H9 (cell line): ENCODE data around the gene RAB31. TPM values are rescaled to one million over a fixed set of nuclear protein-coding genes. Genes with fewer than 3 reads are reported as not detected.

Source experiments
- DNase-seq: peaks from one replicate; pipeline ENCODE4 v3.0.0-alpha.2; 2017
- H2AFZ ChIP-seq: one replicate; pipeline ENCODE4 v1.6.1; 2013; ENCODE audit warnings: mild to moderate bottlenecking, low read length, control low read depth, moderate library complexity
- H2AK5ac ChIP-seq: 2 replicates; pipeline ENCODE4 v1.6.1; 2013; ENCODE audit warnings: low read length, control low read depth, mixed read lengths; ENCODE audit not compliant: insufficient read length
- H2BK120ac ChIP-seq: one replicate; pipeline ENCODE4 v1.6.1; 2013; ENCODE audit warnings: low read depth, mild to moderate bottlenecking, low read length, control low read depth, inconsistent platforms; ENCODE audit not compliant: poor library complexity, severe bottlenecking
- H2BK12ac ChIP-seq: 2 replicates; pipeline ENCODE4 v1.6.1; 2013; ENCODE audit warnings: low read length, control low read depth, mixed read lengths, low read depth; ENCODE audit not compliant: insufficient read length
- H2BK15ac ChIP-seq: 2 replicates; pipeline ENCODE4 v1.6.1; 2013; ENCODE audit warnings: low read depth, low read length, control low read depth
- H2BK20ac ChIP-seq: one replicate; pipeline ENCODE4 v1.6.1; 2013; ENCODE audit warnings: low read depth, mild to moderate bottlenecking, low read length, control low read depth, inconsistent platforms; ENCODE audit not compliant: poor library complexity, severe bottlenecking
- H2BK5ac ChIP-seq: 2 replicates; pipeline ENCODE4 v1.6.1; 2013; ENCODE audit warnings: low read length, control low read depth, mixed read lengths; ENCODE audit not compliant: insufficient read length
- H3K14ac ChIP-seq: 2 replicates; pipeline ENCODE4 v1.6.1; 2013; ENCODE audit warnings: low read length, control low read depth; ENCODE audit not compliant: insufficient read depth
- H3K18ac ChIP-seq: 2 replicates; pipeline ENCODE4 v1.6.1; 2013; ENCODE audit warnings: low read depth, mild to moderate bottlenecking, mixed read lengths, low read length, control low read depth; ENCODE audit not compliant: insufficient read length
- H3K23ac ChIP-seq: 2 replicates; pipeline ENCODE4 v1.6.1; 2013; ENCODE audit warnings: low read length, control low read depth, mixed read lengths, low read depth; ENCODE audit not compliant: insufficient read length
- H3K23me2 ChIP-seq: 2 replicates; pipeline ENCODE4 v1.6.1; 2013; ENCODE audit warnings: low read depth, mild to moderate bottlenecking, mixed read lengths, low read length, control low read depth; ENCODE audit not compliant: insufficient read length, poor library complexity, severe bottlenecking
- H3K27ac ChIP-seq: 2 replicates; pipeline ENCODE4 v1.5.1; 2013; ENCODE audit warnings: low read length, control low read depth, mixed read lengths, low read depth; ENCODE audit not compliant: insufficient read length
- H3K27me3 ChIP-seq: 2 replicates; pipeline ENCODE4 v1.6.1; 2013; ENCODE audit warnings: low read length, control low read depth, inconsistent platforms; ENCODE audit not compliant: insufficient read depth
- H3K4ac ChIP-seq: 2 replicates; pipeline ENCODE4 v1.6.1; 2013; ENCODE audit warnings: low read depth, mild to moderate bottlenecking, control low read depth, inconsistent platforms, low read length, moderate library complexity
- H3K4me1 ChIP-seq: 2 replicates; pipeline ENCODE4 v1.6.1; 2013; ENCODE audit warnings: low read length, control low read depth, inconsistent platforms; ENCODE audit not compliant: insufficient read depth
- H3K4me2 ChIP-seq: 2 replicates; pipeline ENCODE4 v1.6.1; 2013; ENCODE audit warnings: low read length, control low read depth, mixed read lengths; ENCODE audit not compliant: insufficient read length, insufficient read depth
- H3K56ac ChIP-seq: 2 replicates; pipeline ENCODE4 v1.6.1; 2013; ENCODE audit warnings: low read depth, mild to moderate bottlenecking, mixed read lengths, low read length, control low read depth; ENCODE audit not compliant: insufficient read length
- H3K79me1 ChIP-seq: 2 replicates; pipeline ENCODE4 v1.6.1; 2013; ENCODE audit warnings: low read depth, mild to moderate bottlenecking, moderate library complexity, low read length, control low read depth, inconsistent platforms; ENCODE audit not compliant: insufficient read depth, poor library complexity, severe bottlenecking
- H3K79me2 ChIP-seq: 2 replicates; pipeline ENCODE4 v1.6.1; 2013; ENCODE audit warnings: low read length, control low read depth, inconsistent platforms; ENCODE audit not compliant: insufficient read depth
- H3K9ac ChIP-seq: 2 replicates; pipeline ENCODE4 v1.6.1; 2013; ENCODE audit warnings: low read length, control low read depth, mixed read lengths; ENCODE audit not compliant: insufficient read length; ENCODE audit errors: extremely low read depth
- H3K9me3 ChIP-seq: one replicate; pipeline ENCODE4 v1.6.1; 2013; ENCODE audit warnings: low read depth, low read length, inconsistent platforms; ENCODE audit not compliant: control insufficient read depth
- H3T11ph ChIP-seq: one replicate; pipeline ENCODE4 v1.6.1; 2013; ENCODE audit warnings: mild to moderate bottlenecking, low read length, control low read depth, inconsistent platforms
- H4K20me1 ChIP-seq: one replicate; pipeline ENCODE4 v1.6.1; 2013; ENCODE audit not compliant: control insufficient read depth, insufficient read length, insufficient read depth
- H4K5ac ChIP-seq: 2 replicates; pipeline ENCODE4 v1.6.1; 2013; ENCODE audit warnings: low read depth, mild to moderate bottlenecking, mixed read lengths, low read length, control low read depth; ENCODE audit not compliant: insufficient read length
- H4K8ac ChIP-seq: replicated peaks from 2 replicates; pipeline ENCODE4 v1.6.1; 2013; ENCODE audit warnings: low read length, control low read depth, mixed read lengths, low read depth; ENCODE audit not compliant: insufficient read length
- H4K91ac ChIP-seq: 2 replicates; pipeline ENCODE4 v1.6.1; 2013; ENCODE audit warnings: low read depth, mild to moderate bottlenecking, moderate library complexity, mixed read lengths, low read length, control low read depth; ENCODE audit not compliant: insufficient read length
- H3K27ac Mint-ChIP-seq, 3 experiments: 2 replicates in 2 of 3; 3 replicates in 1 of 3; pipeline ENCODE4 v1.8.0; 2020 to 2021; ENCODE audit warnings: mixed read lengths in 3 of 3, mild to moderate bottlenecking in 1 of 3, moderate library complexity in 1 of 3
- H3K27me3 Mint-ChIP-seq: 2 replicates; pipeline ENCODE4 v1.8.0; 2021; ENCODE audit warnings: low read depth, mild to moderate bottlenecking, moderate library complexity, mixed read lengths
- H3K36me3 Mint-ChIP-seq, 3 experiments: 2 replicates in 2 of 3; 3 replicates in 1 of 3; pipeline ENCODE4 v1.8.0; 2020 to 2021; ENCODE audit warnings: low read depth in 3 of 3, mixed read lengths in 3 of 3; ENCODE audit not compliant: insufficient read depth in 1 of 3
- H3K4me1 Mint-ChIP-seq, 2 experiments: 2 replicates each; pipeline ENCODE4 v1.8.0; 2020; ENCODE audit warnings: mixed read lengths in 2 of 2
- H3K4me3 Mint-ChIP-seq, 2 experiments: 2 replicates in 1 of 2; 3 replicates in 1 of 2; pipeline ENCODE4 v1.8.0; 2020 to 2021; ENCODE audit warnings: mild to moderate bottlenecking in 2 of 2, mixed read lengths in 2 of 2, moderate library complexity in 1 of 2
- H3K9me3 Mint-ChIP-seq, 2 experiments: 2 replicates in 1 of 2; 3 replicates in 1 of 2; pipeline ENCODE4 v1.8.0; 2020; ENCODE audit warnings: mild to moderate bottlenecking in 2 of 2, mixed read lengths in 2 of 2, moderate library complexity in 1 of 2
- WGBS: extraction: QIAGEN DNeasy Blood & Tissue Kit; methylation state at CpG from one replicate; pipeline ENCODE4 v1.1.7; 2013; ENCODE audit warnings: missing lambda C conversion rate, low lambda C conversion rate, mixed read lengths; ENCODE audit not compliant: insufficient read length; ENCODE audit errors: extremely low coverage; 5-methylcytosine and 5-hydroxymethylcytosine counted together
- total RNA-seq: library from RNA; stranded (reverse); gene quantifications from 2 replicates; pipeline ENCODE4 v1.2.1, GENCODE V29; 2021
- TF ChIP-seq, protein P1 (sequence below): fragments of 200-600 bp; sonication (generic); conservative IDR thresholded peaks from 3 replicates; pipeline ENCODE4 v1.8.0; 2021; ENCODE audit warnings: antibody characterized with exemption, mild to moderate bottlenecking

The RAB31 gene
- total RNA-seq, 1 experiment from 2014 or later: 22.4 TPM

GRCh38 chr18:9704233-9705118 is 3.6 kb upstream of the RAB31 start:
- no peaks in the 10 kb centered on the region for H3K9me3 Mint-ChIP-seq
- H3K4me1 Mint-ChIP-seq: peaks cover 33 to 38% of the 10 kb centered on the region in 2 experiments
- H3K79me1 ChIP-seq: no peaks in the 10 kb centered on the region

More at GRCh38 chr18:9704233-9705118, 3.6 kb upstream of the RAB31 start:
- H3K9ac ChIP-seq: no peak overlapping the region
- H2BK15ac ChIP-seq: no peak overlapping the region
- H4K91ac ChIP-seq: no peak overlapping the region
- Mint-ChIP-seq H3K27ac (no peak overlapping the region), H3K27me3 (peaks cover 32% of the 10 kb centered on the region), H3K36me3 (no peaks in the 10 kb centered on the region; a peak in 1 of 7 replicates), H3K4me3 (no peak overlapping the region)
- no peaks in the 10 kb centered on the region for H3K9me3 ChIP-seq
- H2BK20ac ChIP-seq: no peak overlapping the region
- no peak overlapping the region for H3K4me2 ChIP-seq
- no peak overlapping the region for H2BK5ac ChIP-seq
- H3K23ac ChIP-seq: no peak overlapping the region
- H3K79me2 ChIP-seq: no peaks in the 10 kb centered on the region
- H2BK12ac ChIP-seq: no peak overlapping the region
- no peak overlapping the region for H4K8ac ChIP-seq
- H3K27ac ChIP-seq: no peak overlapping the region
- H2AK5ac ChIP-seq: no peak overlapping the region
- H2BK120ac ChIP-seq: no peak overlapping the region
- no peak overlapping the region for H3K14ac ChIP-seq
- H3K56ac ChIP-seq: no peak overlapping the region
- TF ChIP-seq, protein P1, sequence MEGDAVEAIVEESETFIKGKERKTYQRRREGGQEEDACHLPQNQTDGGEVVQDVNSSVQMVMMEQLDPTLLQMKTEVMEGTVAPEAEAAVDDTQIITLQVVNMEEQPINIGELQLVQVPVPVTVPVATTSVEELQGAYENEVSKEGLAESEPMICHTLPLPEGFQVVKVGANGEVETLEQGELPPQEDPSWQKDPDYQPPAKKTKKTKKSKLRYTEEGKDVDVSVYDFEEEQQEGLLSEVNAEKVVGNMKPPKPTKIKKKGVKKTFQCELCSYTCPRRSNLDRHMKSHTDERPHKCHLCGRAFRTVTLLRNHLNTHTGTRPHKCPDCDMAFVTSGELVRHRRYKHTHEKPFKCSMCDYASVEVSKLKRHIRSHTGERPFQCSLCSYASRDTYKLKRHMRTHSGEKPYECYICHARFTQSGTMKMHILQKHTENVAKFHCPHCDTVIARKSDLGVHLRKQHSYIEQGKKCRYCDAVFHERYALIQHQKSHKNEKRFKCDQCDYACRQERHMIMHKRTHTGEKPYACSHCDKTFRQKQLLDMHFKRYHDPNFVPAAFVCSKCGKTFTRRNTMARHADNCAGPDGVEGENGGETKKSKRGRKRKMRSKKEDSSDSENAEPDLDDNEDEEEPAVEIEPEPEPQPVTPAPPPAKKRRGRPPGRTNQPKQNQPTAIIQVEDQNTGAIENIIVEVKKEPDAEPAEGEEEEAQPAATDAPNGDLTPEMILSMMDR: no peak
- no peak overlapping the region for H4K5ac ChIP-seq
- H3K27me3 ChIP-seq: peaks cover 7% of the 10 kb centered on the region; the same call in 1 of the 2 replicates
- H2AFZ ChIP-seq: no peak overlapping the region
- no peak overlapping the region for H3K4ac ChIP-seq
- H4K20me1 ChIP-seq: no peaks in the 10 kb centered on the region
- no peak overlapping the region for H3T11ph ChIP-seq
- H3K23me2 ChIP-seq: peaks cover 9% of the 10 kb centered on the region
- no peak for DNase-seq
- peaks cover 6% of the 10 kb centered on the region; the same call in 1 of the 2 replicates for H3K4me1 ChIP-seq
- H3K18ac ChIP-seq: no peak overlapping the region
- no CpG with 5 or more reads among the region's 11 CpGs for WGBS
